Measurements from ENCODE around the gene HOXD13.

Gene HOXD13

DNA sequence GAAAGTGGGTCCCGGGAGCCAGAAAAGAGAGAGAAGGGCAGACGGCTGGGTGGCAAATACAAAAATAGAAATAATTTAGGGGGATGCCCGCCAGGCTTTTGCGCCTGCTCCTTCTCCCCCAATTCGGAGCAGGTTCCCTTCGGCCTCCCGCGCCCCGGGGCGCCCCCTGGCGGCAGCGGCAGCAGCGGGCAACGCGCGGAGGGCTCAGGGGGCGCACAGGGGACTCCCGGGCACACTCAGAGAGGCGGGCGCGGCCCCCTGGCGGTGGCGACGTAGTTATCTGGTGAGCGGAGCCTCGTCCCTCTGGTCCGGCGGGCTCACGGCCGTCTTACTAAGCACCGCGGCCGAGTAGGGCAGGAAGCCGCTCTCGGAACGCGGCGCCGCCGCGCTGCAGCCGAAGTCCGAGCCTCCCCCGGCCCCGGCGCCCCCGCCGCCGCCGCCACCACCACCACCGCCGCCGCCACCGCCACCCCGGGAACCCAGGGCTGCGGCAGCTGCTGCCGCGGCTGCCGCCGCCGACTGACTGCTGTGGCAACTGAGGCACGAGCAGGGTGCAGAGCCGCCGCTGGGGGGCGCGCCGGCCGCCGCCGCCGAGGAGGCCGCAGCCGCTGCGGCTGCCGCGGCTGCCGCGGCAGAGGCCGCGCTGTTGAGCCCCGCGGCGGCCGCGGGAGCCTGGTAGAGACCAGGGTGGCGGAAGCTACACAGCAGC lies 12.5 kb upstream of the HOXD13 start:
- no CpG with 5 or more reads among the region's 86 CpGs for WGBS (ENCODE audit: extremely low coverage, insufficient coverage, low lambda C conversion rate)
- H3K4me1 ChIP-seq (ENCODE audit: control insufficient read depth, low read depth, low read length), result peaks cover 4% of the 10 kb centered on the region
- H4K8ac ChIP-seq (ENCODE audit: low read depth, low read length), result no peak overlapping the region
- no peaks in the 10 kb centered on the region for H3K79me1 ChIP-seq (ENCODE audit: low read length)
- no peak overlapping the region for H3K23ac ChIP-seq (ENCODE audit: low read length)
- peak overlapping the region; percentile 46 for H3K4me2 ChIP-seq (ENCODE audit: low read length)
- H3K27ac ChIP-seq (ENCODE audit: low read depth, low read length), result no peak overlapping the region
- H3K4ac ChIP-seq (ENCODE audit: low read depth, low read length), result no peak overlapping the region
- no peak overlapping the region for H2BK15ac ChIP-seq (replicated peaks; ENCODE audit: low read depth)
- peaks cover 80% of the 10 kb centered on the region for H3K27me3 ChIP-seq (ENCODE audit: insufficient read depth, low read length, poor library complexity)
- no peak overlapping the region for H3K4me3 ChIP-seq (ENCODE audit: low read length)
- H3K79me2 ChIP-seq (ENCODE audit: control insufficient read depth, insufficient read depth, low read length), result no peaks in the 10 kb centered on the region
- H3K36me3 ChIP-seq (ENCODE audit: control insufficient read depth, insufficient read depth, low read length), result no peaks in the 10 kb centered on the region
- peak; percentile 84 for DNase-seq
- no peak overlapping the region for H2BK5ac ChIP-seq (ENCODE audit: low read length)
- no peak overlapping the region for H3K18ac ChIP-seq (ENCODE audit: low read length)
- no peak overlapping the region for H2AK5ac ChIP-seq (ENCODE audit: low read length)
- H3K56ac ChIP-seq (ENCODE audit: low read length), result no peak overlapping the region
- H2BK120ac ChIP-seq (ENCODE audit: low read depth, low read length), result no peak overlapping the region
- H4K5ac ChIP-seq (ENCODE audit: low read length), result no peak overlapping the region
- no peak overlapping the region for H3K9ac ChIP-seq (ENCODE audit: low read length)

DNA sequence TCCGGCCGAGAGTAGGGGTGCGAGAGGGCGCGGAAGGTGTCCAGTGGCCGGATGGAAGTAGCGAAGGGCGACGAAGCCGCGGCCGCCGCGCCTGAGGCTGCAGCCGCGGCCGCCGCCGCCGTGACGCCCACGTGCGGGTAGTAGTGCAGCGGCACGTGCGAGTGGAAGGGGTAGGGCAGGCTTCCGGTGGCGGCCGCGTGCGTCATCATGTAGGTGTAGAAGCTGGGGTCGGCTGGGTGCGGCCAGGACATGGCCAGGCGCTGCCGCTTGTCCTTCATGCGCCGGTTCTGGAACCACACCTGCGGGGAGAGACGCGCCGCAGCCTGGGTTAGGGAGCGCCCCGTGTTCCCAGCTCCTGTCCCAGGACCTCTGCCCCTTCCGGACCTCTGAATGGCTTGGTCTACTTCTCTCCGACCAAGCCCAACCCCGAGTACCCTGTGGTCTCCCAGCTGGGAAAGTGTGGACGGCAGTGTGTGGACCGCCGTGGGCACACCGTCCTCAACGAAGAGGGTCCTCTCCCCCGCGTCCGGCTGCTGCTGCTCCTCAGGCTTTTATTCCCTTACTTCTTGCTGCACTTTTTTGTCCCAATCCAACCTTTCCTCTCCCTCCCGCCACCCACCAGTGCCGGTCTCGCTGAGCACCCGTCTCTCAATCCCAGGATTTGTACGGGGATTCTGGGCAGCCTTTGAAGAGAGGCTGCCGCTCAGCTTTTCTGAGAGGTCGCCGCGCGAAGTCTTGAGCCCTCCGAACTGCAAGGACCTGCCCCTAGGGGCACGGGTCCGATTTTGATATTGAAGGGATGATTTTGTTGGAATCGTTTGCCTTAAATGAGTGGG lies 11.8 kb upstream of the HOXD13 start:
- Histone ChIP-seq H2BK15ac (replicated peaks; ENCODE audit: low read depth) (no peak overlapping the region), H4K5ac (ENCODE audit: low read length) (no peak overlapping the region), H3K79me2 (ENCODE audit: control insufficient read depth, insufficient read depth, low read length) (no peaks in the 10 kb centered on the region), H3K27me3 (ENCODE audit: insufficient read depth, low read length, poor library complexity) (peaks cover 82% of the 10 kb centered on the region), H2BK120ac (ENCODE audit: low read depth, low read length) (no peak overlapping the region), H3K27ac (ENCODE audit: low read depth, low read length) (no peak overlapping the region), H2AK5ac (ENCODE audit: low read length) (no peak overlapping the region), H3K4ac (ENCODE audit: low read depth, low read length) (no peak overlapping the region), H2BK5ac (ENCODE audit: low read length) (no peak overlapping the region), H3K79me1 (ENCODE audit: low read length) (no peaks in the 10 kb centered on the region), H3K4me3 (ENCODE audit: low read length) (no peak overlapping the region), H3K23ac (ENCODE audit: low read length) (no peak overlapping the region), H3K9ac (ENCODE audit: low read length) (no peak overlapping the region), H3K36me3 (ENCODE audit: control insufficient read depth, insufficient read depth, low read length) (no peaks in the 10 kb centered on the region), H3K4me1 (ENCODE audit: control insufficient read depth, low read depth, low read length) (peaks cover 5% of the 10 kb centered on the region), H3K18ac (ENCODE audit: low read length) (no peak overlapping the region), H4K8ac (ENCODE audit: low read depth, low read length) (no peak overlapping the region), H3K4me2 (ENCODE audit: low read length) (peak overlapping the region; percentile 46), H3K56ac (ENCODE audit: low read length) (peak overlapping the region; percentile 38)
- DNase-seq, result peak; percentile 31
- WGBS (ENCODE audit: extremely low coverage, insufficient coverage, low lambda C conversion rate), result no CpG with 5 or more reads among the region's 68 CpGs

DNA sequence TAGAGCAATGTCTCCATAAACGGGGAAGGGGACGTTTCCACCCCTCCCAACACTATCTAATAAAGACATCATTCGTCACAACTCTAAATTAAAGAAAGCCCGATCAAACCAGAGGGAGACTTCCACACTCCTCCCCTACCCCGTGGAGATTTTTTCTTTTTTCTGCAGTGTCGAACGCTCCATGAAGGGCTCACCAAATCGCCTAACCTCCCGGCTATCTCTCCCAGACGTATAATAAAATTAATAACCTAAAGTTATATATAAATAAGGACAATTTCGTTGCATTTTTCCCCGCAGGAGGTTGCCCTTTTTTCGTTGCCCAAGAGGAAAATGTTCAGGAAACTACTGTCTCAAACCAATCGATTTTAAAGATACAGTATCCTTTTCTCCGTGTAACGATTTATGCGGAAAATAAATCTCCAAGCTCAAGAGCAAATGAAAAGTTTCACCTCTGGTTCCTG lies 11.1 kb upstream of the HOXD13 start:
- Histone ChIP-seq H3K79me1 (ENCODE audit: low read length) (no peaks in the 10 kb centered on the region), H3K4ac (ENCODE audit: low read depth, low read length) (no peak overlapping the region), H3K4me1 (ENCODE audit: control insufficient read depth, low read depth, low read length) (peaks cover 5% of the 10 kb centered on the region)

DNA sequence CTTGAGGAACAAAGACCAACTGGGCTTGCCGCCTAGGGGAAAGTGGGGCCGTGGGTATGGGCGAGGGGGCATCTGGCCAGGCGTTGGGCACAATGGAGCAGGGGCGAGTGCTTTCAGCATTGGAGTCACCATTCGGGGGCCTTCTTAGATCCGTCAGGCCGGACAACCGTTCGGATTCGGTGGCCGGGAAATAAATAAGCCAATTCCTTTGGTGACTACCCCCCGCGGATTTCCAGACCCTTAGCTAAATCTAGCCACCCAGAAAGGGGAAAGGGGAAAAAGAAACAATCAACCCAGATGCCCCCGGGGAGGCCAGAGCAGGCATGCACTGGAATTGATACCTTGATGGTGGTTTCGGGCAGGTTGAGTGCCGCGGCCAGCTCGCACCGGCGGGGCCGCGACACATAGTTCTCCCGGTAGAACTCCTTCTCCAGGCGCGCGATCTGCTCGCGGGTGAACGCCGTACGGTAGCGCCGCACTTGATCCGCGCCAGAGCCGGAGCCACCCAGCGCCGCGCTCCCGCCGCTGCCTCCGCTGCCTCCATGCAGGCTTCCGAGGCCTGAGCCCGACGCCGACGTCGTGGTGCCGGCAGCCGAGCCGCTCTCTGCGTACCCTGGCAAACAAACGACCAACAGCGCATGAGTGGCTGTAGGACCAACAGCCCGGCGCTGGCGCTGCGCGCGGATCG lies 10.5 kb upstream of the HOXD13 start:
- Histone ChIP-seq H3K4me1 (ENCODE audit: control insufficient read depth, low read depth, low read length) (peaks cover 5% of the 10 kb centered on the region), H2BK120ac (ENCODE audit: low read depth, low read length) (no peak overlapping the region), H3K79me2 (ENCODE audit: control insufficient read depth, insufficient read depth, low read length) (no peaks in the 10 kb centered on the region), H3K27ac (ENCODE audit: low read depth, low read length) (no peak overlapping the region), H2BK15ac (replicated peaks; ENCODE audit: low read depth) (no peak overlapping the region), H3K4me2 (ENCODE audit: low read length) (peak overlapping the region; percentile 23), H4K5ac (ENCODE audit: low read length) (no peak overlapping the region), H3K9ac (ENCODE audit: low read length) (no peak overlapping the region), H2BK5ac (ENCODE audit: low read length) (no peak overlapping the region), H3K79me1 (ENCODE audit: low read length) (no peaks in the 10 kb centered on the region), H3K56ac (ENCODE audit: low read length) (peak overlapping the region; percentile 51), H3K4me3 (ENCODE audit: low read length) (no peak overlapping the region), H3K27me3 (ENCODE audit: insufficient read depth, low read length, poor library complexity) (peaks cover 82% of the 10 kb centered on the region), H3K18ac (ENCODE audit: low read length) (no peak overlapping the region), H3K23ac (ENCODE audit: low read length) (peak overlapping the region; percentile 34), H4K8ac (ENCODE audit: low read depth, low read length) (no peak overlapping the region), H2AK5ac (ENCODE audit: low read length) (no peak overlapping the region), H3K4ac (ENCODE audit: low read depth, low read length) (no peak overlapping the region), H3K36me3 (ENCODE audit: control insufficient read depth, insufficient read depth, low read length) (no peaks in the 10 kb centered on the region)
- DNase-seq, result peak; percentile 73
- WGBS (ENCODE audit: extremely low coverage, insufficient coverage, low lambda C conversion rate), result no CpG with 5 or more reads among the region's 62 CpGs

More for the DNA sequence above, 11.1 kb upstream of the HOXD13 start:
- Histone ChIP-seq H3K27ac (ENCODE audit: low read depth, low read length) (no peak overlapping the region), H4K8ac (ENCODE audit: low read depth, low read length) (no peak overlapping the region), H3K18ac (ENCODE audit: low read length) (no peak overlapping the region), H3K36me3 (ENCODE audit: control insufficient read depth, insufficient read depth, low read length) (no peaks in the 10 kb centered on the region), H4K5ac (ENCODE audit: low read length) (no peak overlapping the region), H3K56ac (ENCODE audit: low read length) (no peak overlapping the region), H2AK5ac (ENCODE audit: low read length) (no peak overlapping the region), H3K27me3 (ENCODE audit: insufficient read depth, low read length, poor library complexity) (peaks cover 81% of the 10 kb centered on the region), H3K4me2 (ENCODE audit: low read length) (no peak overlapping the region), H2BK5ac (ENCODE audit: low read length) (no peak overlapping the region), H3K9ac (ENCODE audit: low read length) (no peak overlapping the region), H3K23ac (ENCODE audit: low read length) (no peak overlapping the region), H2BK15ac (replicated peaks; ENCODE audit: low read depth) (no peak overlapping the region), H3K79me2 (ENCODE audit: control insufficient read depth, insufficient read depth, low read length) (no peaks in the 10 kb centered on the region), H2BK120ac (ENCODE audit: low read depth, low read length) (no peak overlapping the region), H3K4me3 (ENCODE audit: low read length) (no peak overlapping the region)
- no peak for DNase-seq
- WGBS (ENCODE audit: extremely low coverage, insufficient coverage, low lambda C conversion rate), result no CpG with 5 or more reads among the region's 17 CpGs

DNA sequence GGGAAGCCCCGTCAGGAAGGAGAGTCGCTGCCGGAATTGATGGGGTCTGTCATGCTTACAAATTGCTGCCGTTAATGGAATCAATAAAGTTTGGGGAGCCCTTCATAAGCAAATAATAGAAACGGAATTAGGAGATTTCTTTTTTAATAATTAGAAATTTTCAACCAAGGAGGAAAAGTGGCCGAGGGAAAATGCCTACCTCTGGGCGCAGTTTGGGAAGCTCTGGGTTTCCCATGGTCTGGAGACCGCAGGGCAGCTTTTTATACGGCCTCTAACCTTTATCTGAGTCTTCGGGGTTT lies 10.0 kb upstream of the HOXD13 start:
- H4K8ac ChIP-seq (ENCODE audit: low read depth, low read length), result no peak overlapping the region
- no peak overlapping the region for H2BK120ac ChIP-seq (ENCODE audit: low read depth, low read length)
- no peaks in the 10 kb centered on the region for H3K79me2 ChIP-seq (ENCODE audit: control insufficient read depth, insufficient read depth, low read length)
- peak overlapping the region; percentile 34 for H3K23ac ChIP-seq (ENCODE audit: low read length)
- DNase-seq, result no peak
- H3K36me3 ChIP-seq (ENCODE audit: control insufficient read depth, insufficient read depth, low read length), result no peaks in the 10 kb centered on the region
- no peak overlapping the region for H2AK5ac ChIP-seq (ENCODE audit: low read length)
- peaks cover 86% of the 10 kb centered on the region for H3K27me3 ChIP-seq (ENCODE audit: insufficient read depth, low read length, poor library complexity)
- no peak overlapping the region for H3K4ac ChIP-seq (ENCODE audit: low read depth, low read length)
- H3K4me3 ChIP-seq (ENCODE audit: low read length), result no peak overlapping the region
- no peak overlapping the region for H2BK15ac ChIP-seq (replicated peaks; ENCODE audit: low read depth)
- no peak overlapping the region for H3K27ac ChIP-seq (ENCODE audit: low read depth, low read length)
- no peaks in the 10 kb centered on the region for H3K79me1 ChIP-seq (ENCODE audit: low read length)
- peaks cover 5% of the 10 kb centered on the region for H3K4me1 ChIP-seq (ENCODE audit: control insufficient read depth, low read depth, low read length)
- no peak overlapping the region for H3K9ac ChIP-seq (ENCODE audit: low read length)
- H3K4me2 ChIP-seq (ENCODE audit: low read length), result peak overlapping the region; percentile 23
- H4K5ac ChIP-seq (ENCODE audit: low read length), result no peak overlapping the region
- WGBS (ENCODE audit: extremely low coverage, insufficient coverage, low lambda C conversion rate), result no CpG with 5 or more reads among the region's 10 CpGs
- no peak overlapping the region for H3K18ac ChIP-seq (ENCODE audit: low read length)
- H3K56ac ChIP-seq (ENCODE audit: low read length), result no peak overlapping the region
- H2BK5ac ChIP-seq (ENCODE audit: low read length), result no peak overlapping the region
